H9 (cell line): ENCODE data around the gene TTC12. TPM values are rescaled to one million over a fixed set of nuclear protein-coding genes. Genes with fewer than 3 reads are reported as not detected.

Experiments used
- DNase-seq: peaks from one replicate; pipeline ENCODE4 v3.0.0-alpha.2; 2017
- H2AFZ ChIP-seq: one replicate; pipeline ENCODE4 v1.6.1; 2013; ENCODE audit warnings: mild to moderate bottlenecking, low read length, control low read depth, moderate library complexity
- H2AK5ac ChIP-seq: 2 replicates; pipeline ENCODE4 v1.6.1; 2013; ENCODE audit warnings: low read length, control low read depth, mixed read lengths; ENCODE audit not compliant: insufficient read length
- H2BK120ac ChIP-seq: one replicate; pipeline ENCODE4 v1.6.1; 2013; ENCODE audit warnings: low read depth, mild to moderate bottlenecking, low read length, control low read depth, inconsistent platforms; ENCODE audit not compliant: poor library complexity, severe bottlenecking
- H2BK12ac ChIP-seq: 2 replicates; pipeline ENCODE4 v1.6.1; 2013; ENCODE audit warnings: low read length, control low read depth, mixed read lengths, low read depth; ENCODE audit not compliant: insufficient read length
- H2BK15ac ChIP-seq: 2 replicates; pipeline ENCODE4 v1.6.1; 2013; ENCODE audit warnings: low read depth, low read length, control low read depth
- H2BK20ac ChIP-seq: one replicate; pipeline ENCODE4 v1.6.1; 2013; ENCODE audit warnings: low read depth, mild to moderate bottlenecking, low read length, control low read depth, inconsistent platforms; ENCODE audit not compliant: poor library complexity, severe bottlenecking
- H2BK5ac ChIP-seq: 2 replicates; pipeline ENCODE4 v1.6.1; 2013; ENCODE audit warnings: low read length, control low read depth, mixed read lengths; ENCODE audit not compliant: insufficient read length
- H3K14ac ChIP-seq: 2 replicates; pipeline ENCODE4 v1.6.1; 2013; ENCODE audit warnings: low read length, control low read depth; ENCODE audit not compliant: insufficient read depth
- H3K18ac ChIP-seq: 2 replicates; pipeline ENCODE4 v1.6.1; 2013; ENCODE audit warnings: low read depth, mild to moderate bottlenecking, mixed read lengths, low read length, control low read depth; ENCODE audit not compliant: insufficient read length
- H3K23ac ChIP-seq: 2 replicates; pipeline ENCODE4 v1.6.1; 2013; ENCODE audit warnings: low read length, control low read depth, mixed read lengths, low read depth; ENCODE audit not compliant: insufficient read length
- H3K23me2 ChIP-seq: 2 replicates; pipeline ENCODE4 v1.6.1; 2013; ENCODE audit warnings: low read depth, mild to moderate bottlenecking, mixed read lengths, low read length, control low read depth; ENCODE audit not compliant: insufficient read length, poor library complexity, severe bottlenecking
- H3K27ac ChIP-seq: 2 replicates; pipeline ENCODE4 v1.5.1; 2013; ENCODE audit warnings: low read length, control low read depth, mixed read lengths, low read depth; ENCODE audit not compliant: insufficient read length
- H3K27me3 ChIP-seq: 2 replicates; pipeline ENCODE4 v1.6.1; 2013; ENCODE audit warnings: low read length, control low read depth, inconsistent platforms; ENCODE audit not compliant: insufficient read depth
- H3K4ac ChIP-seq: 2 replicates; pipeline ENCODE4 v1.6.1; 2013; ENCODE audit warnings: low read depth, mild to moderate bottlenecking, control low read depth, inconsistent platforms, low read length, moderate library complexity
- H3K4me1 ChIP-seq: 2 replicates; pipeline ENCODE4 v1.6.1; 2013; ENCODE audit warnings: low read length, control low read depth, inconsistent platforms; ENCODE audit not compliant: insufficient read depth
- H3K4me2 ChIP-seq: 2 replicates; pipeline ENCODE4 v1.6.1; 2013; ENCODE audit warnings: low read length, control low read depth, mixed read lengths; ENCODE audit not compliant: insufficient read length, insufficient read depth
- H3K56ac ChIP-seq: 2 replicates; pipeline ENCODE4 v1.6.1; 2013; ENCODE audit warnings: low read depth, mild to moderate bottlenecking, mixed read lengths, low read length, control low read depth; ENCODE audit not compliant: insufficient read length
- H3K79me1 ChIP-seq: 2 replicates; pipeline ENCODE4 v1.6.1; 2013; ENCODE audit warnings: low read depth, mild to moderate bottlenecking, moderate library complexity, low read length, control low read depth, inconsistent platforms; ENCODE audit not compliant: insufficient read depth, poor library complexity, severe bottlenecking
- H3K79me2 ChIP-seq: 2 replicates; pipeline ENCODE4 v1.6.1; 2013; ENCODE audit warnings: low read length, control low read depth, inconsistent platforms; ENCODE audit not compliant: insufficient read depth
- H3K9ac ChIP-seq: 2 replicates; pipeline ENCODE4 v1.6.1; 2013; ENCODE audit warnings: low read length, control low read depth, mixed read lengths; ENCODE audit not compliant: insufficient read length; ENCODE audit errors: extremely low read depth
- H3K9me3 ChIP-seq: one replicate; pipeline ENCODE4 v1.6.1; 2013; ENCODE audit warnings: low read depth, low read length, inconsistent platforms; ENCODE audit not compliant: control insufficient read depth
- H3T11ph ChIP-seq: one replicate; pipeline ENCODE4 v1.6.1; 2013; ENCODE audit warnings: mild to moderate bottlenecking, low read length, control low read depth, inconsistent platforms
- H4K20me1 ChIP-seq: one replicate; pipeline ENCODE4 v1.6.1; 2013; ENCODE audit not compliant: control insufficient read depth, insufficient read length, insufficient read depth
- H4K5ac ChIP-seq: 2 replicates; pipeline ENCODE4 v1.6.1; 2013; ENCODE audit warnings: low read depth, mild to moderate bottlenecking, mixed read lengths, low read length, control low read depth; ENCODE audit not compliant: insufficient read length
- H4K8ac ChIP-seq: replicated peaks from 2 replicates; pipeline ENCODE4 v1.6.1; 2013; ENCODE audit warnings: low read length, control low read depth, mixed read lengths, low read depth; ENCODE audit not compliant: insufficient read length
- H4K91ac ChIP-seq: 2 replicates; pipeline ENCODE4 v1.6.1; 2013; ENCODE audit warnings: low read depth, mild to moderate bottlenecking, moderate library complexity, mixed read lengths, low read length, control low read depth; ENCODE audit not compliant: insufficient read length
- H3K27ac Mint-ChIP-seq, 3 experiments: 2 replicates in 2 of 3; 3 replicates in 1 of 3; pipeline ENCODE4 v1.8.0; 2020 to 2021; ENCODE audit warnings: mixed read lengths in 3 of 3, mild to moderate bottlenecking in 1 of 3, moderate library complexity in 1 of 3
- H3K27me3 Mint-ChIP-seq: 2 replicates; pipeline ENCODE4 v1.8.0; 2021; ENCODE audit warnings: low read depth, mild to moderate bottlenecking, moderate library complexity, mixed read lengths
- H3K36me3 Mint-ChIP-seq, 3 experiments: 2 replicates in 2 of 3; 3 replicates in 1 of 3; pipeline ENCODE4 v1.8.0; 2020 to 2021; ENCODE audit warnings: low read depth in 3 of 3, mixed read lengths in 3 of 3; ENCODE audit not compliant: insufficient read depth in 1 of 3
- H3K4me1 Mint-ChIP-seq, 2 experiments: 2 replicates each; pipeline ENCODE4 v1.8.0; 2020; ENCODE audit warnings: mixed read lengths in 2 of 2
- H3K4me3 Mint-ChIP-seq, 2 experiments: 2 replicates in 1 of 2; 3 replicates in 1 of 2; pipeline ENCODE4 v1.8.0; 2020 to 2021; ENCODE audit warnings: mild to moderate bottlenecking in 2 of 2, mixed read lengths in 2 of 2, moderate library complexity in 1 of 2
- H3K9me3 Mint-ChIP-seq, 2 experiments: 2 replicates in 1 of 2; 3 replicates in 1 of 2; pipeline ENCODE4 v1.8.0; 2020; ENCODE audit warnings: mild to moderate bottlenecking in 2 of 2, mixed read lengths in 2 of 2, moderate library complexity in 1 of 2
- WGBS: extraction: QIAGEN DNeasy Blood & Tissue Kit; methylation state at CpG from one replicate; pipeline ENCODE4 v1.1.7; 2013; ENCODE audit warnings: missing lambda C conversion rate, low lambda C conversion rate, mixed read lengths; ENCODE audit not compliant: insufficient read length; ENCODE audit errors: extremely low coverage; 5-methylcytosine and 5-hydroxymethylcytosine counted together
- total RNA-seq: library from RNA; stranded (reverse); gene quantifications from 2 replicates; pipeline ENCODE4 v1.2.1, GENCODE V29; 2021
- TF ChIP-seq, protein P1 (sequence below): fragments of 200-600 bp; sonication (generic); conservative IDR thresholded peaks from 3 replicates; pipeline ENCODE4 v1.8.0; 2021; ENCODE audit warnings: antibody characterized with exemption, mild to moderate bottlenecking

Gene TTC12
- total RNA-seq, 1 experiment from 2014 or later = 8.3 TPM

DNA sequence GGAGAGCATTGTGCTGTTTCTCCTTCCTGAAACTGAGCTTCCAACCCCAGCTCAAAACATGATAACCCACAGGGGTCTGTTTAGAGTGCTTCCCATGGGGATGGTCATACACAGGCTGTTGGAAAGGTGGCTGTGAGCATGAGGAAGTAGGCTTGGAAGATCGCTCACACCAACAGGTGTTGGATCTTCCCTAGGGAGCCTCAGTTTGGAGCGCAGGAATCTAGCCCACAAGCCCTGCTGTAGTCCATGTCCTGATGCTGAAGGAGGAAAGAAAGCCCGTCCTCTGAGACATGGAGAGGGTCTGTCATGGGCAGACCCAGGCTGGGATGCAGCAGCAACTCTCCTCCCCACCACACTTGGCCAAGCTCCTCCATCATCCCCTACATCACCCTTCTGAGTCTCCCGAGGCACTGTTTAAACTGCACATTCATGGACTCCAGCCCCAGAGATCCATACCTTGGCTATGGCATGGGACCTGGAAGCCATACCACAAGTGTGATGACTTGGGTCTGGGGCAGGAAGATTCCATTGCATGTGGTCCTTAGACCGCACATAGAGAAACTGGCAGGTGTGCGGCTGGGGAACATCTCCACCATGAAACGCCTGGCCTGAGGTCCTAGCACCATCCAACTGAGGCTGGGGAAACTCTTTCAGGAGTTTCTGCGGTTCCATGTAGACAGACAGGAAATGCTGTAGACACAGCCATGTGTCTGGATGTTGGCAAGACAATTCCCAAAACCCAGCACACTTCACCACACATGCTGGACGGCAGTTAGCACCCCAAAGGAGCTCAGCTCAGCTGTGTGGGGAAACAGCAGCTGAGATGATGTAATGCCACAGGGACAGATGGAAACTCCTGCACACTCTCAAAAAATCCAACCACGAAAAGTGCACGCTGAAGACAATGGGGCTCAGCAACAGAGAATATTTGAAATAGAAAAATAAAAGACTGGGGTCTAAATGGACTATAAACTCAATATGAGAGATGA, 27.6 kb upstream of the TTC12 start:
- H2BK5ac ChIP-seq = no peak overlapping the region
- no peak overlapping the region for H2BK20ac ChIP-seq
- H3K9me3 ChIP-seq = no peaks in the 10 kb centered on the region
- H3K4me1 ChIP-seq = no peaks in the 10 kb centered on the region
- no peak overlapping the region for H4K5ac ChIP-seq
- H3K4me2 ChIP-seq = no peak overlapping the region
- no peak for DNase-seq
- H2BK15ac ChIP-seq = no peak overlapping the region
- no peak overlapping the region for H3T11ph ChIP-seq
- H3K18ac ChIP-seq = no peak overlapping the region
- H3K27ac ChIP-seq = no peak overlapping the region
- no peak overlapping the region for H4K91ac ChIP-seq
- no peaks in the 10 kb centered on the region for H3K9me3 Mint-ChIP-seq
- H3K79me2 ChIP-seq = no peaks in the 10 kb centered on the region
- no peak overlapping the region for H4K8ac ChIP-seq
- H3K27me3 Mint-ChIP-seq = no peaks in the 10 kb centered on the region; the same call in 1 of the 2 replicates
- H2AFZ ChIP-seq = no peak overlapping the region
- H3K14ac ChIP-seq = no peak overlapping the region
- H3K23ac ChIP-seq = no peak overlapping the region
- no peaks in the 10 kb centered on the region for H3K79me1 ChIP-seq
- no peaks in the 10 kb centered on the region for H3K27me3 ChIP-seq
- no peak overlapping the region for H2BK12ac ChIP-seq
- WGBS = no CpG with 5 or more reads among the region's 11 CpGs
- no peak overlapping the region for H3K4me3 Mint-ChIP-seq
- H3K4me1 Mint-ChIP-seq = no peaks in the 10 kb centered on the region; a peak in 1 of 4 replicates
- H2AK5ac ChIP-seq = no peak overlapping the region
- H4K20me1 ChIP-seq = no peaks in the 10 kb centered on the region
- TF ChIP-seq, protein P1, sequence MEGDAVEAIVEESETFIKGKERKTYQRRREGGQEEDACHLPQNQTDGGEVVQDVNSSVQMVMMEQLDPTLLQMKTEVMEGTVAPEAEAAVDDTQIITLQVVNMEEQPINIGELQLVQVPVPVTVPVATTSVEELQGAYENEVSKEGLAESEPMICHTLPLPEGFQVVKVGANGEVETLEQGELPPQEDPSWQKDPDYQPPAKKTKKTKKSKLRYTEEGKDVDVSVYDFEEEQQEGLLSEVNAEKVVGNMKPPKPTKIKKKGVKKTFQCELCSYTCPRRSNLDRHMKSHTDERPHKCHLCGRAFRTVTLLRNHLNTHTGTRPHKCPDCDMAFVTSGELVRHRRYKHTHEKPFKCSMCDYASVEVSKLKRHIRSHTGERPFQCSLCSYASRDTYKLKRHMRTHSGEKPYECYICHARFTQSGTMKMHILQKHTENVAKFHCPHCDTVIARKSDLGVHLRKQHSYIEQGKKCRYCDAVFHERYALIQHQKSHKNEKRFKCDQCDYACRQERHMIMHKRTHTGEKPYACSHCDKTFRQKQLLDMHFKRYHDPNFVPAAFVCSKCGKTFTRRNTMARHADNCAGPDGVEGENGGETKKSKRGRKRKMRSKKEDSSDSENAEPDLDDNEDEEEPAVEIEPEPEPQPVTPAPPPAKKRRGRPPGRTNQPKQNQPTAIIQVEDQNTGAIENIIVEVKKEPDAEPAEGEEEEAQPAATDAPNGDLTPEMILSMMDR = no peak
- no peak overlapping the region for H3K4ac ChIP-seq
- H3K56ac ChIP-seq = no peak overlapping the region
- H2BK120ac ChIP-seq = no peak overlapping the region
- no peak overlapping the region for H3K27ac Mint-ChIP-seq
- no peaks in the 10 kb centered on the region for H3K23me2 ChIP-seq
- H3K36me3 Mint-ChIP-seq = no peaks in the 10 kb centered on the region; a peak in 1 of 7 replicates
- H3K9ac ChIP-seq = no peak overlapping the region
